Breast epithelium (tissue), 3 donors: ENCODE data around the gene CTDSP1.

ENCODE experiments used
- POLR2A ChIP-seq: fragments of 450-650 bp; IDR thresholded peaks from one replicate; pipeline ENCODE4 v1.6.1; 2016; ENCODE audit warnings: antibody characterized with exemption, mild to moderate bottlenecking, moderate library complexity
- POLR2AphosphoS5 ChIP-seq, 3 donors: sonication (generic); formaldehyde crosslinking; IDR thresholded peaks; one replicate each; pipeline ENCODE4 v1.6.1; 2017; ENCODE audit warnings: antibody characterized with exemption in 3 of 3
- TF ChIP-seq, protein P1 (sequence below), 3 donors: fragments of 450-650 bp; IDR thresholded peaks; one replicate each; pipeline ENCODE4 v1.5.1; 2016 to 2017; ENCODE audit warnings: antibody characterized with exemption in 3 of 3, mild to moderate bottlenecking in 3 of 3, moderate library complexity in 3 of 3

DNA sequence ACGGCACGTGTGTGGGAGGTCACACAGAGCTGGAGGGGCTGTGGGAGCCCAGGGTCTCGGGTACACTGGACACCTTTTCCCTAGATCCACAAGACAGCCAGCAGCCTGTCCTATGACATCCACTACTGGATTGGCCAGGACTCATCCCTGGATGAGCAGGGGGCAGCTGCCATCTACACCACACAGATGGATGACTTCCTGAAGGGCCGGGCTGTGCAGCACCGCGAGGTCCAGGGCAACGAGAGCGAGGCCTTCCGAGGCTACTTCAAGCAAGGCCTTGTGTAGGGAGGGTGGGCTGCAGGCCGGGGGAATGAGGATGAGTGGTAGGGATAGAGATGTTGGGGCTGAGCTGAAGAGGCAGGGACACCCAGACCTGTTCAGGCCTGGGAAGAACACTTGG, 25.9 kb downstream of the CTDSP1 start:
- TF ChIP-seq, protein P1, sequence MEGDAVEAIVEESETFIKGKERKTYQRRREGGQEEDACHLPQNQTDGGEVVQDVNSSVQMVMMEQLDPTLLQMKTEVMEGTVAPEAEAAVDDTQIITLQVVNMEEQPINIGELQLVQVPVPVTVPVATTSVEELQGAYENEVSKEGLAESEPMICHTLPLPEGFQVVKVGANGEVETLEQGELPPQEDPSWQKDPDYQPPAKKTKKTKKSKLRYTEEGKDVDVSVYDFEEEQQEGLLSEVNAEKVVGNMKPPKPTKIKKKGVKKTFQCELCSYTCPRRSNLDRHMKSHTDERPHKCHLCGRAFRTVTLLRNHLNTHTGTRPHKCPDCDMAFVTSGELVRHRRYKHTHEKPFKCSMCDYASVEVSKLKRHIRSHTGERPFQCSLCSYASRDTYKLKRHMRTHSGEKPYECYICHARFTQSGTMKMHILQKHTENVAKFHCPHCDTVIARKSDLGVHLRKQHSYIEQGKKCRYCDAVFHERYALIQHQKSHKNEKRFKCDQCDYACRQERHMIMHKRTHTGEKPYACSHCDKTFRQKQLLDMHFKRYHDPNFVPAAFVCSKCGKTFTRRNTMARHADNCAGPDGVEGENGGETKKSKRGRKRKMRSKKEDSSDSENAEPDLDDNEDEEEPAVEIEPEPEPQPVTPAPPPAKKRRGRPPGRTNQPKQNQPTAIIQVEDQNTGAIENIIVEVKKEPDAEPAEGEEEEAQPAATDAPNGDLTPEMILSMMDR (IDR thresholded peaks at IDR 0.05) = no peak
- no peak for TF ChIP-seq POLR2A
- TF ChIP-seq POLR2AphosphoS5 (IDR thresholded peaks at IDR 0.05) = no peak
